GM21515 (cell line): ENCODE measurements around the gene TLCD1.

Experiments used
- ATAC-seq: cut with Tn5 transposase; IDR thresholded peaks from one replicate; pipeline ENCODE4 v1.9.1; 2021; ENCODE audit not compliant: unreplicated experiment

The TLCD1 gene

GRCh38 chr17:28714281-28714680 is 11.8 kb downstream of the TLCD1 start:
- no peak for ATAC-seq

GRCh38 chr17:28712705-28713415 is 13.2 kb downstream of the TLCD1 start:
- ATAC-seq: no peak

- ATAC-seq: no peak
Measured at GRCh38 chr17:28712032-28712704, 13.9 kb downstream of the TLCD1 start.

GRCh38 chr17:28711723-28712031 is 14.4 kb downstream of the TLCD1 start, which contains the start of gene PROCA1:
PROCA1 (minus strand) TSS chr17:28711888; CDS start chr17:28711660, 228 bp downstream.
- no peak for ATAC-seq

GRCh38 chr17:28710861-28711722 is 14.9 kb downstream of the TLCD1 start:
- peak; percentile 56 for ATAC-seq

GRCh38 chr17:28707339-28707720 is 18.7 kb downstream of the TLCD1 start:
- no peak for ATAC-seq

- ATAC-seq: no peak
Measured at GRCh38 chr17:28706471-28707338, 19.3 kb downstream of the TLCD1 start.

DNA sequence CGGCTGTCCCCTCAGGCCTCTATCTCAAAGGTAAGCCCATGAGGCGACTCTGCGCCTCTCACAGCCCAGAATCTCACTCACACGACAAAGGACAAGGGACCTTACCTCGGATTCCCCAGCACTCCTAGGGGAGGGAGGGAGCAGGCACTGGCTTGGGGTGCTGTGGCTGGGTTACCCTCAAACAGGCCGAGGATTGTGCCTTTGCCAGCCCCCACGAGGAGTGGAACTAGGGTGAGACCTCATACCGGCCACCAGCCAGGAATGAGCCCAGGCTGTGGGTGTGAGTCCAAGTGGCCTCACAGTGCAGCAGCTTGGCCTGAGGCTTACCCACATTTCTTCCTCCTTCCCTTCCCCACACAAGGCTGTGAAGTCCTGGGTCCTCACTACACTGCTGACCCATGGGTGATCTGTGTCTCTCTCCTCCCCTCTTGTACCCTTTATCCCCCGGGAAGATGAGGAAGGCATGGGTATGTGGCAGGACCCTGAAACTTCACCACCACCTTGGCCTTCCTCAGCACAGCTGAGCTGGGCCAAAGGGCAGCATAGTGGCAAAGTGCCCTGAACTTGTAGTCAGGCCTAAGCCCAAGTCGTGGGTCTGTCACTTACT is 20.2 kb downstream of the TLCD1 start:
- no peak for ATAC-seq

- ATAC-seq: no peak
Measured at GRCh38 chr17:28705074-28705659, 20.9 kb downstream of the TLCD1 start.

GRCh38 chr17:28704219-28704858 is 21.7 kb downstream of the TLCD1 start:
- ATAC-seq: no peak

DNA sequence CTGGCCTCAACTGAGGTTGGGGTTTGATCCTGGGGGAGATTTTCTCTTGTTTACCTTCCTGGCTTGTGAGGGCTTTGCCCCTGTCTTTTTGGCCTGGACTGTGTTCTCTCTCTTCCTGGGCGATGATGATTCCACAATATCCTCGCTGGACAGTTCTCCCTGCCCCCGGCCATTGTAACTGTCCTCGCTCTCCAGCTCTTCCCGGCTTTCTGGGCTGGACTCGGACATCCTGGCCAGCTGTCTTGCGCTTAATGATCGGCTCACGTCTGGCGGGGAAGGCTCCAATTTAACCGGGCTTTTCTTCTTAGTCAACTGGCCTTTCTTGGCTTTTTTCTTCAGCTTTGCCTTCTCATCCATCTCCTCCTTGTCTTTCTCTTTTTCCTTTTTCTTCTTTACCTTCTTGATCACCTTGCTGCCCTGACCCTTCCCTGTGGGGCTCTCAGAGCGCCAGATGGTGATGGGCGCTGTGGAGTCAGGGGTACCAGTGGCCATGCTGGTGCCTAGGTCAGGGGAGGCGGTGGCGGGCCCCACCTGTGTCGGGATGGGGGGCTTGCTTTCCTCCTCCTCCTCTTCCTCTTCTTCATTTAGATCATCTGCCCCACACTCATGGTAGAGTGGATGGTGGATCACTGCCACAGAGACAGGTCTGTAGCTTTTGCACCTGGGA is 22.3 kb downstream of the TLCD1 start:
- ATAC-seq: no peak

DNA sequence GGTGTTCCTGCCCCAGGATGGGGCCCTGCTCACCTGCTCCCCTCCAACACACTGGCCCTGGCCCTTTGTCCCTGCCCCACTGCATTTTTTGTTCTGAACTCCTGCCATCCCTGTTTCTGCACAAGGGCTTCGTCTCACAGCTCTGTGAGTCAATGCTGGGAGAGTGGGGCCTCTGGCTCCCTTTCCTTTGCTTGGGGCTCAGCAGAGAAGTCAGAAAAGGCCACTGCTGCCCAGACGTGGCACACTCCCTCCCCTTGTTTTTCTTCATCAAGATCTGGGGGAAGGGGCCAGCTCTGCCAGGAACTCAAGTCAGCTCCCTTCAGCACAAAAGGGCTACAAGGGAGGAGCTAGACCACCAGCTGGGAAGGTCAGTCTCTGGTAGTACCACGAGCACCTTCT is 23.3 kb downstream of the TLCD1 start:
- ATAC-seq: no peak

DNA sequence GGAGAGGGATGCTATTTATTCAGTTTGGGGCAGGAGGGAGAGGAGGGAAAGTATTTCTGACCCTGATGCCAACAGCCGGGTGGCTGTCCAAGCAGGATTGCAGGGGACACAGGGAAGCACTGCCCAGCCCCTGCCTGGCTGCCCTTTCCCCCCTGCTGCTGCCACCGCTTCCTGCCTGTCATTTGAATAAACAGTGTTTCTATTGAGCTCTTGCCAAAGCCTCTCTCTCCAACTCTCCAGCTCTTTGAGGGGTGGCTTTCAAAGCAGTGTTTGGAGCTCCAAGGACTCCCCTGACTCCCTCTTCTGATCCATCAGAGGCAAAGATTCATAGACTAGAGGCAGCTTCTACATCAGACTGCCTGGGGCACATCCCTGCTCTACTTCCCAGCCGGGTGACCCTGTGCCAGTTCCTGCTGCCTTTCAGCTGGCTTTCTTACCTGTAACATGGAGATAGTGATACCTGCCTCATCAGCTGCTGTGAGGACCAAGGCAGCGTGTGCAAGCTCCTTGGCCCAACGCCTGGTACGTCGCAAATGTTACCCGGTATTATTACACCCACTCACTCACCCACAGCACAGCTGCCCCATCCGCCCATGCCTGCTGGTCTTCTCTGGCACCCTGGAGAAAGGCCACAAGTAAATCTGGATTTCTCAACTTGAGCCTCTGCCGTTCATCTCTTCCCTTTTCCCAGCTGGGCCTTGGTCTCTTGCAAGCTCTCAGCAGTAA is 23.8 kb downstream of the TLCD1 start:
- no peak for ATAC-seq

DNA sequence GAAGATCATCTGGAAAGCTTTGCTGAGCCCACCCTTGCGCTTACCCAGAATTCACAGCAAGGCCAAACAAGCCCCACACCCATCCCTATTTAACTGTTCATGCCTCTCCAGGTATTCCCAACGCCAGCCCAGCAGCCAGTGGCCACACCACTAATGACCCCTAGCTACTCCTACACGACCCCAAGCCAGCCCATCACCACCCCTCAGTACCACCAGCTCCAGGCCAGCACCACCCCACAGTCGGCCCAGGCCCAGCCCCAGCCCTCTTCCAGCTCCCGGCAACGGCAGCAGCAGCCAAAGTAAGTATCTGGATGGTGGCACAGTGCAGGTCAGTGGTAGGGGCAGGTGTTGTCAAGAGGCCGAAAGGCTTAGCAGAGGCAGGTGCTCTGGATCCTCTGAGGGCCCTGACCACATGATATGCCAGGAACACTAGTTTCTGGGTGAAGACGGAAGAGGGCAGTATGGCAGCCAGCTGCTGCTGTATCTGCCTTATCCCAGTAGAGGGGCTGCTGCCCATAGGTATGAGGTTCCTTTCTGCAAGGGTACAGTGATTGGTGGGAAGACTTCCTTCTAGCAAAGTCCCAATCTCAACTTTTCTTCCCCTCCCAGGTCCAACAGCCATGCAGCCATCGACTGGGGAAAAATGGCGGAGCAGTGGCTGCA is 25.1 kb downstream of the TLCD1 start:
- ATAC-seq: no peak

DNA sequence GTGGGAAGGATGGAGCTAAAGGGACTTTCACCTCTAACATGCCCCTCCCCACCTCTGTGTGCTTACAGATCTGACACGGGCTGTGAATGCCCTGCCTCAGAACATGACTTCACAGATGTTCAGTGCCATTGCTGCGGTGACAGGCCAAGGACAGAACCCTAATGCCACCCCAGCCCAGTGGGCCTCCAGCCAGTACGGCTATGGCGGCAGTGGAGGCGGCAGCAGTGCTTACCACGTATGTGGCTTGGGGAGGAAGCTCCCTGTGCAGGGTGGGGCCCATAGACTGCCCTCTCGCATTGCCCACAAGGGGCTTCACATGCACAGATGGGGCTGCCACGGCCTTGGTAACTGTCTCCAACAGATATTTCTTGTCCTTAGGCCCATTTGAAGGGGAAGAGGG is 25.8 kb downstream of the TLCD1 start:
- no peak for ATAC-seq

- no peak for ATAC-seq
Measured at GRCh38 chr17:28698253-28698941, 27.6 kb downstream of the TLCD1 start.

GRCh38 chr17:28693869-28694268 is 32.2 kb downstream of the TLCD1 start:
- ATAC-seq: no peak
